ENCODE measurements around the gene POPDC2. TPM values are rescaled to one million over a fixed set of nuclear protein-coding genes. Genes with fewer than 3 reads are reported as not detected.

Gene POPDC2
- total and polyA plus RNA-seq, 4 experiments from 2014 or later, result 2.0 to 7.4 (median 5.0) TPM

GRCh38 chr3:119677641-119677934 is 17.2 kb upstream of the POPDC2 start:
- ChIA-PET POLR2A (ENCODE audit: partially characterized antibody) (interaction anchor here (0.7 to 2.4 kb wide), 9 partner anchors 9 to 671 kb away, joined by 3 to 20 read pairs (median 4); partner anchors contain the start of genes ADPRH, GSK3B, LRRC58 and TIMMDC1), CTCF (ENCODE audit: partially characterized antibody) (interaction anchor here (1.5 kb wide), 1 partner anchor 97 kb away, joined by 3 read pairs; no protein-coding TSS in a partner anchor)
- Histone ChIP-seq H3K9me3 (ENCODE audit: control insufficient read depth in 1 of 2, low read length in 2 of 2) (no peaks in the 10 kb centered on the region), H3K27me3 (ENCODE audit: insufficient read depth, low read length) (no peaks in the 10 kb centered on the region), H3K4me3 (ENCODE audit: low read length in 2 of 2) (peak overlapping the region; percentile 72 to 89), H3K36me3 (ENCODE audit: insufficient read depth, low read length) (peaks cover 21% of the 10 kb centered on the region), H3K27ac (ENCODE audit: low read depth, low read length) (peak overlapping the region; percentile 69), H3K4me1 (ENCODE audit: insufficient read depth, low read length) (peaks cover 34% of the 10 kb centered on the region)
- H3K9me3 Mint-ChIP-seq, result no peaks in the 10 kb centered on the region
- H3K4me1 Mint-ChIP-seq, result peaks cover 27 to 38% (median 32%) of the 10 kb centered on the region in 4 donors
- peaks cover 14 to 27% of the 10 kb centered on the region in 2 donors for H3K36me3 Mint-ChIP-seq
- H3K27ac Mint-ChIP-seq, result peak overlapping the region; percentile 87 to 99 (median 95)
- no peaks in the 10 kb centered on the region for H3K27me3 Mint-ChIP-seq
- intact Hi-C loops (cut with micrococcal nuclease), result loop anchor here (1.0 to 10.0 kb wide), 8 partner anchors 25 to 1065 kb away; partner anchors contain the start of genes GSK3B, GTF2E1, LRRC58 and NDUFB4
- no peak for DNase-seq
- peak overlapping the region; percentile 83 to 92 (median 88) for H3K4me3 Mint-ChIP-seq

DNA sequence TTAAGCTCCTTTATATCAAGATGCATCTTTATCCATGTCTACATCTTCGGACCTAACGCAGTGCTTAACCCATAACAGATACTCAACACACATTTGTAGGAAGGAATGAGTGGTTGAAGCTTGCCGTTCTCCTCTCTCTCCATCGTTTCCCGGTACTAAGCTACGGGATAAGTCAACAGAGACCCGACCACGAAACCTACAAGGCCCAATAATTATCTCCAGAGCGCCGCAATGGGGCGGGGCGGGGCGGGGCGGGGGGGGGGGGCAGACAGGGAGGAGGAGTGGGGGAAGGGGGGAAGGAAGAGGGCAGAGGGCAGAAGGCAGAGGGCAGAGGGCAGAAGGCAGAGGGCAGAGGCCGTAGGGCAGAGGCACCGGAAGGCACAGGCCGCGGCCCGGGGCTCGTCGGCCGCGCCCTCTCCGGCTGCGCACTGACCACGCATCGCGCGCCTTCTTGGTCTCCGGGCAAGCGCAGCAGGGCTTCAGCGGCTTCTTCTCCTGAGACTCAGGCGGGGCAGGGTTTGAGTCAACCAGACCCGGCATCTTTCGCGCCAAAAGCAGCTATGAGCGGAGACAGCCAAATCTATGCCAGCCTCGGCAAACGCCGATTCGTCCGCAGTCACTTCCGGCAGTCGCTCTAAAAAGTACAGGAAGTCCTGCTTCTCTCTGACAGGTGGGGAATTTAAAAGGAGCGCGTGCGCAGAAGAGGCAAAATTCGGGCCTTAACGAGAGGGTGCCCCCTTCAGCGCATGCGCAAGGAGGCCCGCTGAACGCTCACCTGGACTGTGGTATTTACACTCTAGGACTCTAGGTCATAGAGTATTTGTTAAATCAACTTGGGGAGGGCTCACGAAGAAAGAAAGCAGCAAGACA is 16.6 kb upstream of the POPDC2 start, which contains the start of gene COX17:
Gene COX17 (minus strand): TSS at position 636 of the 870 bp plus-strand sequence. CDS start 96 bp downstream, at position 540.
- H3K4me1 ChIP-seq (ENCODE audit: insufficient read depth, low read length), result peaks cover 34% of the 10 kb centered on the region
- POLR2A ChIA-PET (ENCODE audit: partially characterized antibody), result interaction anchor here (0.7 to 2.4 kb wide), 13 partner anchors 8 to 826 kb away, joined by 3 to 20 read pairs (median 4); partner anchors contain the start of genes ADPRH, GSK3B, LRRC58 and TIMMDC1
- intact Hi-C loops (cut with micrococcal nuclease), result loop anchor here (1.0 to 10.0 kb wide), 8 partner anchors 25 to 1065 kb away; partner anchors contain the start of genes GSK3B, GTF2E1, LRRC58 and NDUFB4
- peak within 1 kb of the TSS; percentile 72 to 89 for H3K4me3 ChIP-seq (ENCODE audit: low read length in 2 of 2)
- Mint-ChIP-seq H3K27me3 (no peaks in the 10 kb centered on the region), H3K27ac (peak within 1 kb of the TSS; percentile 87 to 99 (median 96)), H3K36me3 (peaks cover 18 to 31% of the 10 kb centered on the region in 2 donors), H3K4me1 (peaks cover 27 to 42% (median 32%) of the 10 kb centered on the region in 4 donors), H3K4me3 (peak within 1 kb of the TSS; percentile 83 to 97 (median 91)), H3K9me3 (no peaks in the 10 kb centered on the region)
- H3K27me3 ChIP-seq (ENCODE audit: insufficient read depth, low read length), result no peaks in the 10 kb centered on the region
- CTCF ChIA-PET (ENCODE audit: partially characterized antibody), result interaction anchor here (1.0 to 2.2 kb wide), 2 partner anchors 13 to 97 kb away, joined by 4 to 8 read pairs; no protein-coding TSS in a partner anchor
- peak; percentile 94 to 99 (median 97) for DNase-seq
- H3K36me3 ChIP-seq (ENCODE audit: insufficient read depth, low read length), result peaks cover 21% of the 10 kb centered on the region
- no peaks in the 10 kb centered on the region for H3K9me3 ChIP-seq (ENCODE audit: control insufficient read depth in 1 of 2, low read length in 2 of 2)
- peak within 1 kb of the TSS; percentile 69 for H3K27ac ChIP-seq (ENCODE audit: low read depth, low read length)

- Histone ChIP-seq H3K27ac (ENCODE audit: low read depth, low read length) (peak overlapping the region; percentile 69), H3K36me3 (ENCODE audit: insufficient read depth, low read length) (peaks cover 29% of the 10 kb centered on the region), H3K9me3 (ENCODE audit: control insufficient read depth in 1 of 2, low read length in 2 of 2) (no peaks in the 10 kb centered on the region), H3K4me1 (ENCODE audit: insufficient read depth, low read length) (peaks cover 34% of the 10 kb centered on the region), H3K4me3 (ENCODE audit: low read length in 2 of 2) (peak overlapping the region; percentile 27 to 89), H3K27me3 (ENCODE audit: insufficient read depth, low read length) (no peaks in the 10 kb centered on the region)
- H3K36me3 Mint-ChIP-seq, result peaks cover 20 to 41% of the 10 kb centered on the region in 2 donors
- intact Hi-C loops (cut with micrococcal nuclease), result loop anchor here (5.0 to 10.0 kb wide), 4 partner anchors 441 to 1066 kb away; partner anchors contain the start of genes GTF2E1, LRRC58, NDUFB4 and RABL3
- DNase-seq, result no peak
- POLR2A ChIA-PET (ENCODE audit: partially characterized antibody), result interaction anchor here (1.0 to 1.6 kb wide), 6 partner anchors 7 to 825 kb away, joined by 3 to 10 read pairs (median 4); partner anchors contain the start of genes ADPRH, LRRC58 and TMEM39A
- H3K27ac Mint-ChIP-seq, result peak overlapping the region; percentile 54 to 99 (median 95)
- H3K4me3 Mint-ChIP-seq, result peak overlapping the region; percentile 83 to 97 (median 91)
- H3K9me3 Mint-ChIP-seq, result no peaks in the 10 kb centered on the region
- peaks cover 27 to 45% (median 34%) of the 10 kb centered on the region in 4 donors for H3K4me1 Mint-ChIP-seq
- no peaks in the 10 kb centered on the region for H3K27me3 Mint-ChIP-seq
- CTCF ChIA-PET (ENCODE audit: partially characterized antibody), result interaction anchor here (1.0 to 2.2 kb wide), 3 partner anchors 14 to 96 kb away, joined by 3 to 8 read pairs (median 4); no protein-coding TSS in a partner anchor
These were observed 15.6 kb upstream of the POPDC2 start for GRCh38 chr3:119676020-119676419.

DNA sequence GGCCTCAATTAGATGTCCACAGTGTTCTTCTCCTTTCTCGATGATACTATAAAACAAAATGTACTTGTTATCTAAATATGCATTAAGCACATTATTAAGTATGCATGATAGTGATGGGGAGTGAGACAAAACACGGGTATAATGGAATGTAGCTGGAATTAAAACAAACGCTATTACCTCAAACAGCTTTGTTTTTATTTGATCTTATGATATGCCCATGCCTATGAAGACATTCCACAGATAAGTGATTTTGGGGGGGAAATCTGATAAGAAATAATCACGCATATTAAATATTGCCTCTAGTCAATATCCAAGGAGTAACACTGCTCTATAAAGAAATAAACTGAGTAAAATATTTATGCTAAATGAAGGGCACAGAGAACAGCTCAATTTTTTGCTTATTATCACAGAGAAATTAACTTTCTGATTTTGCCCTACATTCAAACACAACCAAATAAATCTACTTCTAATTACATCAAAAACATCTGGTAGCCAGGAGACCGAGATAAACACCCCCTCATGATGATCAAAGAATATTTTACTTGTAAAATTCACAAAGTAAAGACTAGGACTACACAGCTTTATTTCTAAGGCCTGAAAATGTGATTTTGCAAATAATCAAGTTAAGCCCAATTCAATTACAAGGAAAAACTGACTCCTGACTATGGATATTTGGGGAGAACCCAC is 14.9 kb upstream of the POPDC2 start:
- H3K27ac ChIP-seq (ENCODE audit: low read depth, low read length), result peak overlapping the region; percentile 69
- H3K27me3 Mint-ChIP-seq, result no peaks in the 10 kb centered on the region
- DNase-seq, result no peak
- no peak overlapping the region for H3K4me3 ChIP-seq (ENCODE audit: low read length in 2 of 2)
- intact Hi-C loops (cut with micrococcal nuclease), result loop anchor here (5.0 to 10.0 kb wide), 4 partner anchors 441 to 1067 kb away; partner anchors contain the start of genes GTF2E1, LRRC58, NDUFB4 and RABL3
- CTCF ChIA-PET (ENCODE audit: partially characterized antibody), result interaction anchor here (1.5 to 2.2 kb wide), 3 partner anchors 15 to 116 kb away, joined by 3 to 8 read pairs (median 3); partner anchors contain the start of gene CD80
- H3K36me3 Mint-ChIP-seq, result peaks cover 20 to 47% of the 10 kb centered on the region in 2 donors
- H3K4me1 ChIP-seq (ENCODE audit: insufficient read depth, low read length), result peaks cover 34% of the 10 kb centered on the region
- peak overlapping the region; percentile 83 to 97 (median 91) for H3K4me3 Mint-ChIP-seq
- peaks cover 34% of the 10 kb centered on the region for H3K36me3 ChIP-seq (ENCODE audit: insufficient read depth, low read length)
- no peaks in the 10 kb centered on the region for H3K9me3 Mint-ChIP-seq
- H3K27me3 ChIP-seq (ENCODE audit: insufficient read depth, low read length), result no peaks in the 10 kb centered on the region
- H3K4me1 Mint-ChIP-seq, result peaks cover 27 to 46% (median 36%) of the 10 kb centered on the region in 4 donors
- POLR2A ChIA-PET (ENCODE audit: partially characterized antibody), result interaction anchor here (0.8 to 0.9 kb wide), 2 partner anchors 177 to 206 kb away, joined by 3 read pairs; partner anchors contain the start of genes POGLUT1 and TIMMDC1
- peak overlapping the region; percentile 41 to 97 (median 74) for H3K27ac Mint-ChIP-seq
- H3K9me3 ChIP-seq (ENCODE audit: control insufficient read depth in 1 of 2, low read length in 2 of 2), result no peaks in the 10 kb centered on the region

- no peaks in the 10 kb centered on the region for H3K27me3 ChIP-seq (ENCODE audit: insufficient read depth, low read length)
- H3K27ac ChIP-seq (ENCODE audit: low read depth, low read length), result no peak overlapping the region
- H3K27me3 Mint-ChIP-seq, result no peaks in the 10 kb centered on the region
- ChIA-PET POLR2A (ENCODE audit: partially characterized antibody) (no interaction called here), CTCF (ENCODE audit: partially characterized antibody) (no interaction called here)
- no peak overlapping the region for H3K4me3 Mint-ChIP-seq
- peaks cover 34% of the 10 kb centered on the region for H3K4me1 ChIP-seq (ENCODE audit: insufficient read depth, low read length)
- intact Hi-C loops (cut with micrococcal nuclease), result loop anchor here (10.0 kb wide), 2 partner anchors 439 to 671 kb away; partner anchors contain the start of gene LRRC58
- H3K36me3 Mint-ChIP-seq, result peaks cover 27 to 58% of the 10 kb centered on the region in 2 donors
- H3K9me3 ChIP-seq (ENCODE audit: control insufficient read depth in 1 of 2, low read length in 2 of 2), result no peaks in the 10 kb centered on the region
- no peak for DNase-seq
- H3K27ac Mint-ChIP-seq, result no peak overlapping the region
- H3K36me3 ChIP-seq (ENCODE audit: insufficient read depth, low read length), result peaks cover 34% of the 10 kb centered on the region
- H3K4me1 Mint-ChIP-seq, result peaks cover 27 to 51% (median 38%) of the 10 kb centered on the region in 4 donors
- H3K4me3 ChIP-seq (ENCODE audit: low read length in 2 of 2), result no peak overlapping the region
- H3K9me3 Mint-ChIP-seq, result no peaks in the 10 kb centered on the region
These were observed 13.5 kb upstream of the POPDC2 start for GRCh38 chr3:119673875-119674274.

- Histone ChIP-seq H3K36me3 (ENCODE audit: insufficient read depth, low read length) (peaks cover 38% of the 10 kb centered on the region), H3K4me3 (ENCODE audit: low read length in 2 of 2) (no peak overlapping the region), H3K27ac (ENCODE audit: low read depth, low read length) (no peak overlapping the region), H3K27me3 (ENCODE audit: insufficient read depth, low read length) (no peaks in the 10 kb centered on the region), H3K9me3 (ENCODE audit: control insufficient read depth in 1 of 2, low read length in 2 of 2) (no peaks in the 10 kb centered on the region), H3K4me1 (ENCODE audit: insufficient read depth, low read length) (peaks cover 32% of the 10 kb centered on the region)
- DNase-seq, result no peak
- peak overlapping the region in 5 of 7 donors; percentile 8 to 66 (median 47) for H3K27ac Mint-ChIP-seq
- CTCF ChIA-PET (ENCODE audit: partially characterized antibody), result interaction anchor here (0.9 to 1.5 kb wide), 3 partner anchors 8 to 18 kb away, joined by 3 to 4 read pairs (median 4); no protein-coding TSS in a partner anchor
- no peaks in the 10 kb centered on the region for H3K9me3 Mint-ChIP-seq
- H3K4me3 Mint-ChIP-seq, result peak overlapping the region in 2 of 8 donors; percentile 18 to 66
- H3K4me1 Mint-ChIP-seq, result peaks cover 27 to 50% (median 37%) of the 10 kb centered on the region in 4 donors
- no peaks in the 10 kb centered on the region for H3K27me3 Mint-ChIP-seq
- peaks cover 31 to 60% of the 10 kb centered on the region in 2 donors for H3K36me3 Mint-ChIP-seq
- POLR2A ChIA-PET (ENCODE audit: partially characterized antibody), result no interaction called here
- intact Hi-C loops (cut with micrococcal nuclease), result loop anchor here (10.0 kb wide), 2 partner anchors 438 to 672 kb away; partner anchors contain the start of gene LRRC58
These were observed 12.4 kb upstream of the POPDC2 start for GRCh38 chr3:119672776-119673175.
